Measurements from ENCODE around the gene EIF2AK3. TPM values are rescaled to one million over a fixed set of nuclear protein-coding genes. Genes with fewer than 3 reads are reported as not detected.

The EIF2AK3 gene
- total and polyA plus RNA-seq, 2 donors (not counting 1 experiment from before 2014, with no cell fraction given), result 11.9 to 19.8 TPM

DNA sequence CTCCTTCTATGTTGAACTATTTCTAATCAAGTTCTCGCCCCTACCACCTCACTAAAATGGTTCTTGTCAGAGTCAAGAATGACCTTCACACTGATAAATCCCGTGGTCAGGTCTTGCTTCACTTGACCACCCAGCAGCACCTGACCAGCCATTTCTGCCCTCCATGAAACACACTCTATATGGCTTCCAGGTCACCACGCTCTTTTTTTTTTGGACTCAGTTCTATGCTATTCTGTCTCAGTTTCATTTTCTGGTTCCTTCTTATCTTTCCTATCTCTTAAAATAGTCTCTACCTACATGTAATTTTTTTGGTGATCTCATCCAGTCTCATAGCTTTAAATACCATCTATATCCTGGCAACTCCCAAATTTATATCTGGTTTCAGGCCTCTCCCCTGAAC is 11.4 kb downstream of the EIF2AK3 start:
- Histone ChIP-seq H2AFZ (ENCODE audit: low read length) (no peak overlapping the region), H3K4me3 (replicated peaks in 1 of 4; ENCODE audit: control extremely low read depth in 1 of 4, insufficient read depth in 1 of 4, low read depth in 3 of 4, low read length in 4 of 4) (no peak overlapping the region), H3K9me3 (ENCODE audit: control insufficient read depth, insufficient read depth, low read depth, low read length) (no peaks in the 10 kb centered on the region), H3K79me2 (ENCODE audit: control insufficient read depth, insufficient read depth, low read length) (peaks cover 16% of the 10 kb centered on the region), H4K20me1 (ENCODE audit: control insufficient read depth, extremely low read depth, insufficient read depth, low read length) (no peaks in the 10 kb centered on the region), H3K4me2 (ENCODE audit: extremely low read depth, insufficient read depth, low read length) (no peak overlapping the region), H3K4me1 (ENCODE audit: control insufficient read depth, extremely low read depth, insufficient read depth, low read length) (no peaks in the 10 kb centered on the region), H3K27me3 (ENCODE audit: control insufficient read depth, insufficient read depth, low read length) (no peaks in the 10 kb centered on the region), H3K9ac (ENCODE audit: insufficient read depth, low read length) (no peak overlapping the region), H3K36me3 (ENCODE audit: control insufficient read depth, insufficient read depth, low read length) (no peaks in the 10 kb centered on the region), H3K27ac (ENCODE audit: insufficient read depth, low read length) (no peak overlapping the region)
- no peak for DNase-seq (ENCODE audit: low read depth in 2 of 2)
- no peak for TF ChIP-seq EZH2 (IDR thresholded peaks at IDR 0.05; ENCODE audit: low read length, missing control alignments)
- TF ChIP-seq, protein P1, sequence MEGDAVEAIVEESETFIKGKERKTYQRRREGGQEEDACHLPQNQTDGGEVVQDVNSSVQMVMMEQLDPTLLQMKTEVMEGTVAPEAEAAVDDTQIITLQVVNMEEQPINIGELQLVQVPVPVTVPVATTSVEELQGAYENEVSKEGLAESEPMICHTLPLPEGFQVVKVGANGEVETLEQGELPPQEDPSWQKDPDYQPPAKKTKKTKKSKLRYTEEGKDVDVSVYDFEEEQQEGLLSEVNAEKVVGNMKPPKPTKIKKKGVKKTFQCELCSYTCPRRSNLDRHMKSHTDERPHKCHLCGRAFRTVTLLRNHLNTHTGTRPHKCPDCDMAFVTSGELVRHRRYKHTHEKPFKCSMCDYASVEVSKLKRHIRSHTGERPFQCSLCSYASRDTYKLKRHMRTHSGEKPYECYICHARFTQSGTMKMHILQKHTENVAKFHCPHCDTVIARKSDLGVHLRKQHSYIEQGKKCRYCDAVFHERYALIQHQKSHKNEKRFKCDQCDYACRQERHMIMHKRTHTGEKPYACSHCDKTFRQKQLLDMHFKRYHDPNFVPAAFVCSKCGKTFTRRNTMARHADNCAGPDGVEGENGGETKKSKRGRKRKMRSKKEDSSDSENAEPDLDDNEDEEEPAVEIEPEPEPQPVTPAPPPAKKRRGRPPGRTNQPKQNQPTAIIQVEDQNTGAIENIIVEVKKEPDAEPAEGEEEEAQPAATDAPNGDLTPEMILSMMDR (conservative IDR thresholded peaks at IDR 0.05 in 1 of 2, IDR thresholded peaks at IDR 0.05 in 1 of 2; ENCODE audit: low read depth in 1 of 2, low read length in 2 of 2), result no peak

DNA sequence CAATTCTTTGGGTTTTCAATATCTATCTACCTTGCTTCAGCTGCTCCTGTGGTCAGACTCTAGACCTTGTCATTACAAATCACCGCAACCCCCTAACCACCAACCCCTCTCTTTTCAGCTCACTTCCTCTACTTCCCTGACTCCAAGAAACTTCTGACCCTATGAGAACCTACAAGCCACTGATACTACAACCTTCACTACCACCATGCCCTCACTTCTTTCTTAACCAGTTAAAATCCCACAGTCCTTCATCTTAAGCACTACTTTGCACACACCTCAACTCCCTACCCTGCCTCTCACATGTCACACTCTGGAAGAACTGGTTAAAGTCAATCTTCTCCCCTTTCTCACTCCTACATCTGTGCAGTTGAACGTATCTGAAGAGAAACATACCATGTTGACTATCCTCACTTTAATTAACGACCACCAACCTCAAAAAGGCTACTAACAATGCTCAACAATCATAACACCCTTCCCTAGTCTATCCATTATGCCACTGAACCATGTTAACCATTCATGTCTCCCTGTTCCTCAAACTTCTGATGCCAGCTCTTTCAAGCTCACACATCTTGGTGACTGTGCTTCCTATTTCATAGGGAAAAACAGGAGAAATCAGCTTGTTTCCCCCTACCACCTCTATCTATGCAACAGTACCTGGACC is 12.6 kb downstream of the EIF2AK3 start:
- Histone ChIP-seq H3K27ac (ENCODE audit: insufficient read depth, low read length) (no peak overlapping the region), H3K27me3 (ENCODE audit: control insufficient read depth, insufficient read depth, low read length) (no peaks in the 10 kb centered on the region), H3K4me3 (replicated peaks in 1 of 4; ENCODE audit: control extremely low read depth in 1 of 4, insufficient read depth in 1 of 4, low read depth in 3 of 4, low read length in 4 of 4) (no peak overlapping the region), H3K4me1 (ENCODE audit: control insufficient read depth, extremely low read depth, insufficient read depth, low read length) (no peaks in the 10 kb centered on the region), H2AFZ (ENCODE audit: low read length) (no peak overlapping the region), H3K36me3 (ENCODE audit: control insufficient read depth, insufficient read depth, low read length) (no peaks in the 10 kb centered on the region), H3K79me2 (ENCODE audit: control insufficient read depth, insufficient read depth, low read length) (peaks cover 13% of the 10 kb centered on the region), H3K4me2 (ENCODE audit: extremely low read depth, insufficient read depth, low read length) (no peak overlapping the region), H4K20me1 (ENCODE audit: control insufficient read depth, extremely low read depth, insufficient read depth, low read length) (no peaks in the 10 kb centered on the region), H3K9me3 (ENCODE audit: control insufficient read depth, insufficient read depth, low read depth, low read length) (no peaks in the 10 kb centered on the region), H3K9ac (ENCODE audit: insufficient read depth, low read length) (no peak overlapping the region)
- TF ChIP-seq, protein P1 (conservative IDR thresholded peaks at IDR 0.05 in 1 of 2, IDR thresholded peaks at IDR 0.05 in 1 of 2; ENCODE audit: low read depth in 1 of 2, low read length in 2 of 2), result no peak
- no peak for TF ChIP-seq EZH2 (IDR thresholded peaks at IDR 0.05; ENCODE audit: low read length, missing control alignments)
- no peak for DNase-seq (ENCODE audit: low read depth in 2 of 2)

DNA sequence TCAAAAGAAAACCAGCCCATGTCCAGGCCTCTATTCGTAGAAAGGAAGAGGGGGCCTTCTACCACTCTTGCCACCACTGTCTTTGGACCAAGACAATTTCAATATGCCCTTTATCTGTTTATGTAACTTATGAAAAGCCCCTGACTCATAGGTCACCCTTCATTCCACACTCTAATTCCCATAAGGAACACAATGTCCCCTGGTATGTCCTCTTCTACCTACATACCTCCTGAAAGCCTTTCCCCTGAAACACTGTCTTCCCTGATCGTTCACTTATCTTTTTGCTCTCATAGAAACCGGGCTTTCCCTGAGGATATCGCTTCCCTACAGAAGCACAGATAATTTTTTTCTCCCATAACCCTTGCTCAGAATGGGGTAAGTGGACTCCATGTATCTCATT is 13.3 kb downstream of the EIF2AK3 start:
- TF ChIP-seq EZH2 (IDR thresholded peaks at IDR 0.05; ENCODE audit: low read length, missing control alignments), result no peak
- Histone ChIP-seq H3K4me2 (ENCODE audit: extremely low read depth, insufficient read depth, low read length) (no peak overlapping the region), H3K4me3 (replicated peaks in 1 of 4; ENCODE audit: control extremely low read depth in 1 of 4, insufficient read depth in 1 of 4, low read depth in 3 of 4, low read length in 4 of 4) (no peak overlapping the region), H3K79me2 (ENCODE audit: control insufficient read depth, insufficient read depth, low read length) (peaks cover 13% of the 10 kb centered on the region), H3K9ac (ENCODE audit: insufficient read depth, low read length) (no peak overlapping the region), H3K9me3 (ENCODE audit: control insufficient read depth, insufficient read depth, low read depth, low read length) (no peaks in the 10 kb centered on the region), H3K27ac (ENCODE audit: insufficient read depth, low read length) (no peak overlapping the region), H3K36me3 (ENCODE audit: control insufficient read depth, insufficient read depth, low read length) (no peaks in the 10 kb centered on the region), H2AFZ (ENCODE audit: low read length) (no peak overlapping the region), H3K4me1 (ENCODE audit: control insufficient read depth, extremely low read depth, insufficient read depth, low read length) (no peaks in the 10 kb centered on the region), H3K27me3 (ENCODE audit: control insufficient read depth, insufficient read depth, low read length) (no peaks in the 10 kb centered on the region), H4K20me1 (ENCODE audit: control insufficient read depth, extremely low read depth, insufficient read depth, low read length) (no peaks in the 10 kb centered on the region)
- no peak for DNase-seq (ENCODE audit: low read depth in 2 of 2)

All from fibroblast of lung (primary cell).